K562 (cell line): ENCODE measurements around the gene UBE2N. TPM values are rescaled to one million over a fixed set of nuclear protein-coding genes. Genes with fewer than 3 reads are reported as not detected.

ENCODE experiments used
- ATAC-seq: fragments of 200-7000 bp; cut with Tn5 transposase; 3 replicates; pipeline ENCODE4 v1.9.1; 2020; ENCODE audit warnings: moderate library complexity
- BruUV-seq: library from RNA; stranded (reverse); fragments of 400-500 nt; replicated peaks from 2 replicates; lab custom pipeline; 2021; lab: Mats Ljungman, UMichigan
- CTCF ChIA-PET: fragments of 300-600 bp; formaldehyde crosslinking; extraction: SDS; loops from one replicate; lab custom pipeline; 2021; ENCODE audit warnings: low intra/inter-chr PET ratio; lab: Yijun Ruan, JAX
- POLR2A ChIA-PET: fragments of 300-600, 350-650 bp; sonication (Branson Sonifier 250); formaldehyde crosslinking; extraction: SDS; loops from one replicate; lab custom pipeline; 2021; ENCODE audit warnings: antibody characterized with exemption, inconsistent platforms; lab: Yijun Ruan, JAX
- DNase-seq, 4 experiments: peaks; one replicate each; pipeline versions ENCODE4 v3.0.0 to v3.0.0-alpha.2; 2011 to 2018; ENCODE audit warnings: low spot score in 3 of 4, mixed read lengths in 3 of 4; ENCODE audit errors: extremely low read depth in 1 of 4
- FAIRE-seq: peaks from 2 replicates; lab custom pipeline; 2011; peaks lifted over from hg19 to GRCh38; lab: Jason Lieb, UNC
- H2AFZ ChIP-seq: 2 replicates; pipeline ENCODE4 v1.6.0; 2011; ENCODE audit warnings: low read depth, low read length, control low read depth, inconsistent platforms
- H3K27ac ChIP-seq: fragments of 200-600 bp; 3 replicates; pipeline ENCODE4 v1.8.0; 2011; ENCODE audit warnings: low read depth, mild to moderate bottlenecking, control low read depth, inconsistent platforms, low read length, moderate library complexity, mixed read lengths; ENCODE audit errors: extremely low read depth
- H3K27me3 ChIP-seq, 2 experiments: fragments of 300-600 bp in 1 of 2; 2 replicates in 1 of 2; 3 replicates in 1 of 2; pipeline versions ENCODE4 v1.6.0 to v1.8.0; 2011; ENCODE audit warnings: inconsistent platforms in 2 of 2, low read length in 2 of 2, mild to moderate bottlenecking in 1 of 2, mixed read lengths in 1 of 2, moderate library complexity in 1 of 2; ENCODE audit not compliant: control insufficient read depth in 2 of 2, insufficient read depth in 2 of 2
- H3K36me3 ChIP-seq: fragments of 300-600 bp; 3 replicates; pipeline ENCODE4 v1.8.0; 2011; ENCODE audit warnings: mild to moderate bottlenecking, low read length, inconsistent platforms; ENCODE audit not compliant: control insufficient read depth, insufficient read depth
- H3K4me1 ChIP-seq, 2 experiments: fragments of 200-600 bp in 1 of 2; replicated peaks in 1 of 2; 2 replicates in 1 of 2; 3 replicates in 1 of 2; pipeline versions ENCODE4 v1.5.1 to v1.8.0; 2011; ENCODE audit warnings: inconsistent platforms in 2 of 2, low read length in 2 of 2, mild to moderate bottlenecking in 1 of 2, mixed read lengths in 1 of 2, moderate library complexity in 1 of 2; ENCODE audit not compliant: control insufficient read depth in 2 of 2, insufficient read depth in 2 of 2
- H3K4me2 ChIP-seq: 2 replicates; pipeline ENCODE4 v1.6.1; 2011; ENCODE audit warnings: low read length, control low read depth, inconsistent platforms, mixed read lengths; ENCODE audit not compliant: insufficient read depth
- H3K4me3 ChIP-seq: fragments of 200-600 bp; sonication (generic), shearing (Covaris generic); 2 replicates; pipeline ENCODE4 v1.5.1; 2016; ENCODE audit warnings: control low read depth, inconsistent platforms
- H3K79me2 ChIP-seq: fragments of 200-600 bp; 3 replicates; pipeline ENCODE4 v1.8.0; 2011; ENCODE audit warnings: low read length, inconsistent platforms; ENCODE audit not compliant: control insufficient read depth, insufficient read depth
- H3K9ac ChIP-seq, 2 experiments: 2 replicates each; pipeline versions ENCODE4 v1.6.0 to v1.6.1; 2011; ENCODE audit warnings: low read depth in 2 of 2, low read length in 2 of 2, control low read depth in 1 of 2, inconsistent platforms in 1 of 2, mild to moderate bottlenecking in 1 of 2, mixed read lengths in 1 of 2; ENCODE audit not compliant: insufficient read depth in 1 of 2
- H3K9me1 ChIP-seq: one replicate; pipeline ENCODE4 v1.6.0; 2011; ENCODE audit warnings: inconsistent platforms, mild to moderate bottlenecking, low read length, moderate library complexity; ENCODE audit not compliant: control insufficient read depth, insufficient read depth
- H3K9me3 ChIP-seq: replicated peaks from 2 replicates; pipeline ENCODE4 v1.5.1; 2011; ENCODE audit warnings: low read depth, low read length, inconsistent platforms; ENCODE audit not compliant: control insufficient read depth, insufficient read depth
- H4K20me1 ChIP-seq: replicated peaks from 2 replicates; pipeline ENCODE4 v1.6.1; 2011; ENCODE audit warnings: low read length, inconsistent platforms, mixed read lengths; ENCODE audit not compliant: control insufficient read depth, insufficient read depth
- AFF1 ChIP-seq, 2 experiments: fragments of 450-650 bp; IDR thresholded peaks; 2 replicates each; pipeline ENCODE4 v1.6.1; 2018; ENCODE audit warnings: mild to moderate bottlenecking in 2 of 2, low read depth in 1 of 2; ENCODE audit not compliant: partially characterized antibody in 2 of 2
- AFF4 ChIP-seq: sonication (generic); formaldehyde crosslinking; IDR thresholded peaks from 2 replicates; pipeline ENCODE4 v1.8.0; 2023; ENCODE audit warnings: mild to moderate bottlenecking, missing genetic modification reagents
- BRD4 ChIP-seq: fragments of 200-600 bp; sonication (generic); IDR thresholded peaks from 2 replicates; pipeline ENCODE4 v1.6.1; 2017; ENCODE audit warnings: inconsistent platforms
- CREM ChIP-seq: IDR thresholded peaks from 2 replicates; pipeline ENCODE4 v1.6.1; 2014; ENCODE audit warnings: antibody characterized with exemption, low read depth
- GATAD2B ChIP-seq: fragments of 450-650 bp; IDR thresholded peaks from 2 replicates; pipeline ENCODE4 v1.6.1; 2017; ENCODE audit warnings: mild to moderate bottlenecking, borderline replicate concordance
- GTF2A2 ChIP-seq: IDR thresholded peaks from 2 replicates; pipeline ENCODE4 v1.6.1; 2016; ENCODE audit warnings: mild to moderate bottlenecking, missing genetic modification characterization, missing compliant biosample characterization
- HNRNPUL1 ChIP-seq: fragments of 200-400 bp; formaldehyde crosslinking; IDR thresholded peaks from 2 replicates; pipeline ENCODE4 v1.6.1; 2017; ENCODE audit warnings: low read length
- MCM2 ChIP-seq: fragments of 450-650 bp; IDR thresholded peaks from 2 replicates; pipeline ENCODE4 v1.6.1; 2017; ENCODE audit warnings: low read depth, mild to moderate bottlenecking
- MLLT1 ChIP-seq, 2 experiments: fragments of 450-650 bp; IDR thresholded peaks; 2 replicates each; pipeline ENCODE4 v1.6.1; 2016
- POLR2AphosphoS2 ChIP-seq: IDR thresholded peaks from 2 replicates; pipeline ENCODE4 v1.6.1; 2012; ENCODE audit warnings: low read length, improper control_type of control experiment
- RUNX1 ChIP-seq: sonication (generic); IDR thresholded peaks from 2 replicates; pipeline ENCODE4 v1.6.1; 2016; ENCODE audit warnings: antibody characterized with exemption, low read depth
- WGBS: fragments of 100-300 bp; shearing (Covaris generic); methylation state at CpG from one replicate; pipeline ENCODE4 v1.1.6; 2016; ENCODE audit warnings: low coverage, mixed read lengths; ENCODE audit not compliant: insufficient coverage; ENCODE audit errors: missing lambda C conversion rate; 5-methylcytosine and 5-hydroxymethylcytosine counted together
- in situ Hi-C: fragments of 300-500 bp; cut with MboI; formaldehyde crosslinking; loops from 4 replicates; pipeline ENCODE4 v1.15.0; 2018; ENCODE audit warnings: inconsistent platforms, mixed read lengths
- intact Hi-C: fragments of 100-400 bp; cut with micrococcal nuclease; formaldehyde crosslinking; loops from 2 replicates; pipeline ENCODE4 v1.14.2; 2022
- polyA plus RNA-seq, 8 experiments: library from polyadenylated mRNA; depleted of rRNA in 4 of 8; stranded (reverse) in 5 of 8; unstranded in 3 of 8; fragments of >200 nt; fragmentation: Nextera tagmentation in 2 of 8; fragmentation: Illumina TruSeq in 1 of 8; extraction: Ambion mirVana in 2 of 8; extraction: Trizol in 1 of 8; gene quantifications; 2 replicates each; pipeline versions ENCODE4 v1.2.1 to v1.2.3, GENCODE V29; 2011 to 2014; ENCODE audit warnings: inconsistent platforms in 1 of 8, missing spikeins in 1 of 8
- total RNA-seq, 7 experiments: library from RNA; depleted of rRNA in 6 of 7; stranded (reverse); fragments of >200 nt in 6 of 7; fragmentation: Illumina TruSeq in 2 of 7; extraction: Trizol in 2 of 7; gene quantifications; 2 replicates each; pipeline versions ENCODE4 v1.2.1 to v1.2.3, GENCODE V29; 2011 to 2021; ENCODE audit warnings: low replicate concordance in 1 of 7

UBE2N gene
- total and polyA plus RNA-seq, 9 of the 15 experiments (the other 6 are each of a cell fraction or from before 2014, with no cell fraction given) = 189 to 826 (median 260) TPM

- ChIA-PET POLR2A (interaction anchor here (0.6 to 3.2 kb wide), 9 partner anchors 9 to 1218 kb away, joined by 3 to 24 read pairs (median 3); no protein-coding TSS in a partner anchor), CTCF (interaction anchor here (0.7 kb wide), 1 partner anchor 16 kb away, joined by 4 read pairs; no protein-coding TSS in a partner anchor)
- in situ Hi-C loops = no loop called here
- TF ChIP-seq POLR2AphosphoS2 = no peak
- 0 out of 2 replicates have a peak, but pooled peaks have one; percentile 51 for TF ChIP-seq AFF4 (CRISPR knock-in tag)
- TF ChIP-seq HNRNPUL1 = no peak
- TF ChIP-seq CREM = no peak
- peak in 1 of 2 experiments; percentile 30; a peak in 1 of 4 replicates for TF ChIP-seq MLLT1 (IDR thresholded peaks at IDR 0.05)
- TF ChIP-seq RUNX1 = no peak
- TF ChIP-seq MCM2 = no peak
- TF ChIP-seq BRD4 = peak; percentile 84; the same call in 1 of the 2 replicates
- TF ChIP-seq GATAD2B = no peak
- 0 out of 2 replicates have a peak, but pooled peaks have one; percentile 55 for TF ChIP-seq GTF2A2
- peak in 1 of 2 experiments; percentile 40 for TF ChIP-seq AFF1 (IDR thresholded peaks at IDR 0.05; ENCODE audit: low read depth in 1 of 2, partially characterized antibody in 2 of 2)
These were observed 67.6 kb downstream of the UBE2N start for GRCh38 chr12:93373961-93374656.

More at GRCh38 chr12:93373961-93374656, 67.6 kb downstream of the UBE2N start:
- peak overlapping the region in 1 of 2 experiments; percentile 75; a peak in 2 of 4 replicates for H3K9ac ChIP-seq
- peak overlapping the region; percentile 93 for H3K27ac ChIP-seq
- H3K27me3 ChIP-seq = no peaks in the 10 kb centered on the region
- intact Hi-C loops = no loop called here
- peaks cover 27% of the 10 kb centered on the region in 2 experiments; a peak in 4 of 5 replicates for H3K4me1 ChIP-seq
- no TSS peak for BruUV-seq
- H3K9me1 ChIP-seq = no peaks in the 10 kb centered on the region
- no peak for DNase-seq
- peak overlapping the region; percentile 70 for H3K4me2 ChIP-seq
- H4K20me1 ChIP-seq = peaks cover 8% of the 10 kb centered on the region
- FAIRE-seq = peak; percentile 59
- no peaks in the 10 kb centered on the region; the same call in 2 of the 3 replicates for H3K36me3 ChIP-seq
- H3K79me2 ChIP-seq = peaks cover 66% of the 10 kb centered on the region
- H2AFZ ChIP-seq = peak overlapping the region; percentile 46
- H3K4me3 ChIP-seq = peak overlapping the region; percentile 2
- peak; percentile 5; the same call in 2 of the 3 replicates for ATAC-seq
- 7% methylated on average over 2 of the region's 2 CpGs for WGBS
- H3K9me3 ChIP-seq = no peaks in the 10 kb centered on the region
